Kidney (tissue), 14 donors: ENCODE data around the gene IGFBP5. TPM values are rescaled to one million over a fixed set of nuclear protein-coding genes. Genes with fewer than 3 reads are reported as not detected.

ENCODE experiments used
- DNase-seq, 5 donors: peaks; one replicate each; pipeline ENCODE4 v3.0.0-alpha.2; 2013 to 2020
- FAIRE-seq: peaks from 2 replicates; lab custom pipeline; 2012; peaks lifted over from hg19 to GRCh38; lab: Jason Lieb, UNC
- H3K27ac ChIP-seq, 2 donors: one replicate each; pipeline ENCODE4 v1.7.0; 2013; ENCODE audit warnings: low read depth in 2 of 2, low read length in 2 of 2, inconsistent platforms in 1 of 2
- H3K27me3 ChIP-seq: one replicate; pipeline ENCODE4 v1.7.1; 2013; ENCODE audit warnings: low read length, inconsistent platforms; ENCODE audit not compliant: control insufficient read depth, insufficient read depth
- H3K36me3 ChIP-seq, 3 donors: one replicate each; pipeline versions ENCODE4 v1.7.0 to v1.7.1; 2013; ENCODE audit warnings: low read length in 3 of 3, control low read depth in 1 of 3, inconsistent platforms in 1 of 3; ENCODE audit not compliant: insufficient read depth in 3 of 3, control insufficient read depth in 2 of 3
- H3K4me1 ChIP-seq, 3 donors: one replicate each; pipeline versions ENCODE4 v1.7.0 to v1.7.1; 2013; ENCODE audit warnings: low read length in 3 of 3, inconsistent platforms in 1 of 3, low read depth in 1 of 3; ENCODE audit not compliant: control insufficient read depth in 2 of 3, insufficient read depth in 2 of 3
- H3K4me3 ChIP-seq, 3 donors: one replicate each; pipeline versions ENCODE4 v1.7.0 to v1.8.1; 2013; ENCODE audit warnings: low read length in 3 of 3, control low read depth in 1 of 3, inconsistent platforms in 1 of 3
- H3K9ac ChIP-seq, 3 donors: one replicate each; pipeline versions ENCODE4 v1.7.0 to v1.7.1; 2013; ENCODE audit warnings: low read length in 3 of 3, control low read depth in 1 of 3, inconsistent platforms in 1 of 3
- H3K9me3 ChIP-seq, 3 donors: one replicate each; pipeline versions ENCODE4 v1.7.0 to v1.7.1; 2013; ENCODE audit warnings: low read length in 3 of 3, control low read depth in 1 of 3, inconsistent platforms in 1 of 3; ENCODE audit not compliant: control insufficient read depth in 2 of 3, insufficient read depth in 1 of 3
- intact Hi-C: fragments of 100-400 bp; cut with DNase I; formaldehyde crosslinking; loops from one replicate; pipeline ENCODE4 v1.11.1; 2022
- polyA plus RNA-seq: library from polyadenylated mRNA; stranded (reverse); fragments of 350-450 nt; fragmentation: Illumina TruSeq; extraction: RNeasy Lipid Tissue Mini Kit (QIAGEN cat#74804); gene quantifications from one replicate; pipeline ENCODE4 v1.2.3, GENCODE V29; 2014; ENCODE audit warnings: low read depth, low replicate concordance; ENCODE audit not compliant: insufficient read depth
- total RNA-seq: library from RNA; stranded (reverse); fragmentation: NEBNext Ultra II Directional; extraction: Animal tissue kit (Norgen Biotek cat#: 25700); gene quantifications from one replicate; pipeline ENCODE4 v1.2.1, GENCODE V29; 2021
- TF ChIP-seq, protein P1 (sequence below): IDR thresholded peaks from 3 replicates; pipeline ENCODE4 v1.5.1; 2012; ENCODE audit warnings: mild to moderate bottlenecking, moderate library complexity, borderline replicate concordance; ENCODE audit not compliant: insufficient read depth; ENCODE audit errors: extremely low read depth
- donor health status: control.
- donor health status: control.
- donor health status: control.
- donor health status: control.
- donor health status: control.
- donor health status: DM: yes; HTN: yes; CAD: no.
- donor health status: Normal renal cell carcinoma (clear cell type).

The IGFBP5 gene
- total and polyA plus RNA-seq, 2 donors from 2014 or later, result 362 to 572 TPM

DNA sequence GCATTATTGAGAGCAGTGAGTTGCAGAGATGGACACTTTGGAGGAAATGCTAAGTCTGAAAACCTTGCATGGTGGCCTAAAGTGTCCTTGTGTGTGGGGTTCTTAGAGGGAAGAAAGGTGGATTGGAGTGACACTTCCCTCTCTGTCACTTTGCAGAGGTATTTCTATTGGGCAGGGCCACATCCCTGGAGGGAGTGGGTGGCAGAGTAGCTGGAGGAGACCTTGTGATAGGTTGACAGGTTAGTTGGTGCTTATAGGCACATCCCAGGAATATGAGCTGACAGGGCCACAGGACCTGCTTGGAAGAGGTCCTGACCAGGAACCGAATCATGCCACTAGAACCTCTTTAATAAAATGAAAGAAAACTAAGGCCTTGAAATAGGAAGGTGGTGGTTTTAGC lies 972 bp upstream of the IGFBP5 start:
- no peak for DNase-seq
- TF ChIP-seq, protein P1, sequence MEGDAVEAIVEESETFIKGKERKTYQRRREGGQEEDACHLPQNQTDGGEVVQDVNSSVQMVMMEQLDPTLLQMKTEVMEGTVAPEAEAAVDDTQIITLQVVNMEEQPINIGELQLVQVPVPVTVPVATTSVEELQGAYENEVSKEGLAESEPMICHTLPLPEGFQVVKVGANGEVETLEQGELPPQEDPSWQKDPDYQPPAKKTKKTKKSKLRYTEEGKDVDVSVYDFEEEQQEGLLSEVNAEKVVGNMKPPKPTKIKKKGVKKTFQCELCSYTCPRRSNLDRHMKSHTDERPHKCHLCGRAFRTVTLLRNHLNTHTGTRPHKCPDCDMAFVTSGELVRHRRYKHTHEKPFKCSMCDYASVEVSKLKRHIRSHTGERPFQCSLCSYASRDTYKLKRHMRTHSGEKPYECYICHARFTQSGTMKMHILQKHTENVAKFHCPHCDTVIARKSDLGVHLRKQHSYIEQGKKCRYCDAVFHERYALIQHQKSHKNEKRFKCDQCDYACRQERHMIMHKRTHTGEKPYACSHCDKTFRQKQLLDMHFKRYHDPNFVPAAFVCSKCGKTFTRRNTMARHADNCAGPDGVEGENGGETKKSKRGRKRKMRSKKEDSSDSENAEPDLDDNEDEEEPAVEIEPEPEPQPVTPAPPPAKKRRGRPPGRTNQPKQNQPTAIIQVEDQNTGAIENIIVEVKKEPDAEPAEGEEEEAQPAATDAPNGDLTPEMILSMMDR, result no peak
- Histone ChIP-seq H3K27me3 (no peaks in the 10 kb centered on the region), H3K27ac (peak overlapping the region; percentile 16 to 44), H3K9ac (peak overlapping the region in 1 of 3 donors; percentile 20), H3K9me3 (no peaks in the 10 kb centered on the region), H3K4me1 (peaks cover 12 to 26% (median 19%) of the 10 kb centered on the region in 3 donors), H3K36me3 (no peaks in the 10 kb centered on the region), H3K4me3 (peak overlapping the region in 1 of 3 donors; percentile 73)
- intact Hi-C loops, result loop anchor here (5.0 to 10.0 kb wide), 2 partner anchors 488 to 816 kb away; no protein-coding TSS in a partner anchor
- FAIRE-seq, result no peak

DNA sequence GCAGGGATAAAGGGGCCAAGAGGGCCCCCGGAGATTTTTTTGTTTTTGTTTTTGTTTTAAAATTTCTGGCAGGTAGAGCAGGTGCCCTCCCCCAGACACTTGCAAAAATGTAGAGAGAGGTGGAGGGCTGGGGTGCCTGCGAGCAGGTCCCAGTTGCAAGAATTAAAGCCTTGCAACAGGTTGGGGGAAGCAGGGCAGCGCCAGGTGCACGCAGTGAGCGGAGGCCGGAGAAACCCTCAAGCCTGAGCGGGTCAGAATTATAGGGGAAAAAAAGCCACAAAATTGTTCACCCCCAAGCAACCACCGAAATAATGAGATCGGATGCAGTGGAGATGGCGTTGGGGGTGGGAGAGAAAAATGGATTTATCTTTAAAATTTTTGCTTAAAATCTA lies 527 bp downstream of the IGFBP5 start:
- Histone ChIP-seq H3K4me1 (peaks cover 10 to 21% (median 12%) of the 10 kb centered on the region in 3 donors), H3K9ac (peak overlapping the region; percentile 10 to 72 (median 52)), H3K27ac (peak overlapping the region; percentile 66 to 70), H3K27me3 (no peaks in the 10 kb centered on the region), H3K4me3 (peak overlapping the region; percentile 71 to 73 (median 71)), H3K36me3 (no peaks in the 10 kb centered on the region), H3K9me3 (no peaks in the 10 kb centered on the region)
- intact Hi-C loops, result loop anchor here (5.0 to 10.0 kb wide), 2 partner anchors 490 to 817 kb away; no protein-coding TSS in a partner anchor
- FAIRE-seq (no peak), DNase-seq (no peak)
- TF ChIP-seq, protein P1, result no peak

DNA sequence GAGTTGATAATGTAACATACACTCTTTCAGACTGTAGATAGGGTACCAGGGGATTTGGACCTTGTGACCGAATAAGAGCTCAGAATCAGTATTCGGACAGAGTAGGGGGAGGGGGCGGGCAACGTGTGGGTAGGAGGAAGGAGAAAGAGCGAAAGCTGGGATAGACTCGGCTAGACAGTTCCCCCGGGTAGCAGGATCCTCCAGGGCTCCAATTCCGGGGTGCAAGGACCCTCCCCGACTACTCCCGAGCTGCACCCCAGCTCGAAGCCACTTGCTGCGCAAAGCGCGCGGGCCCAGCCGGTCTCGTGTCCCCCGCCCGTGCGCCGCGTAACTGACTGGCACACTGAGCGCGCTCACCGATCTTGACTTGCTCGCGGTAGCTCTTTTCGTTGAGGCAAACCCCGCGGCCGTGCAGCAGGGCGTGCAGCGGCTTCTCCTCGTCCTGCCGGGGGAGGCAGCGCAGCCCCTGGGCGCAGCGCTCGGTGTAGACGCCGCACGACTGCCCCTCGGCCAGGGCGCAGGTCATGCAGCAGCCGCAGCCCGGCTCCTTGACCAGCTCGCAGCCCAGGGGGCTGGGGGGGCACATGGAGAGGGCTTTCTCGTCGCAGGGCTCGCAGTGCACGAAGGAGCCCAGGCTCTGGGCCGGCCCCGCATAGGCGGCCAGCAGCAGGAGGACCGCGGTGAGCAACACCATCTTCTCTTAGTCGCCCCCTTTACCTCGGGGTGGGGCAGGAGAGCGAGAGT lies 1.1 kb downstream of the IGFBP5 start:
- TF ChIP-seq, protein P1, result no peak
- FAIRE-seq, result no peak
- no peaks in the 10 kb centered on the region for H3K27me3 ChIP-seq

More for the DNA sequence above, 1.1 kb downstream of the IGFBP5 start:
- peaks cover 0 to 3% (median 0%) of the 10 kb centered on the region in 3 donors for H3K36me3 ChIP-seq
- H3K9ac ChIP-seq, result peak overlapping the region; percentile 33 to 72 (median 52)
- peak overlapping the region; percentile 71 to 73 (median 71) for H3K4me3 ChIP-seq
- H3K27ac ChIP-seq, result peak overlapping the region; percentile 66 to 70
- intact Hi-C loops, result loop anchor here (10.0 kb wide), 1 partner anchor 491 kb away; no protein-coding TSS in a partner anchor
- no peaks in the 10 kb centered on the region for H3K9me3 ChIP-seq
- DNase-seq, result peak; percentile 78 to 85 (median 83)
- H3K4me1 ChIP-seq, result peaks cover 10 to 21% (median 12%) of the 10 kb centered on the region in 3 donors
